ENCODE results near the gene SMC6. TPM values are rescaled to one million over a fixed set of nuclear protein-coding genes. Genes with fewer than 3 reads are reported as not detected.

The SMC6 gene
- total RNA-seq, 1 experiment from 2014 or later = 40.3 TPM

DNA sequence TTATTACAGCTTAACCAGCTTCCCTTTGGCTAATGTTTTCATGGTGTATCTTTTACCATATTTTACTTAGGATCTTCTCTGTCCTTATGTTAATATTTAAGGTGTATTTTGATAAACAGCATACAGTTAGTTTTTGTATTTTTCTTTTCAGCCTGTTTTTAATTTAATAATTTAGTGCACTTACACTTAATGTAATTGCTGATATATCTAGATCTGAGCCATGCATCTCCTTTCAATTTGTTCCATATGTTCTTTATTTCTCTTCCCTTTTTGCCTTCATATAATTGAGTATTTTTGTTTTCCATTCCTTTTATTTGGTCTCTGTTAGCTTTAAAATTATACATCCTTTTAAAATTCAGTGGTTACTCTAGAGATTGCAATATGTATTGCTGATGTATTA is 78.8 kb downstream of the SMC6 start:
- Histone ChIP-seq H3K4me2 (ENCODE audit: insufficient read depth, insufficient read length, low read length) (no peak overlapping the region), H4K5ac (ENCODE audit: insufficient read length, low read depth, low read length) (no peak overlapping the region), H4K8ac (replicated peaks; ENCODE audit: insufficient read length, low read depth, low read length) (no peak overlapping the region), H3K23ac (ENCODE audit: insufficient read length, low read depth, low read length) (no peak overlapping the region), H3K9ac (ENCODE audit: extremely low read depth, insufficient read length, low read length) (no peak overlapping the region), H3T11ph (ENCODE audit: low read length) (no peak overlapping the region), H2BK15ac (ENCODE audit: low read depth, low read length) (no peak overlapping the region), H3K27ac (ENCODE audit: insufficient read length, low read depth, low read length) (no peak overlapping the region), H2AFZ (ENCODE audit: low read length) (no peak overlapping the region), H4K91ac (ENCODE audit: insufficient read length, low read depth, low read length) (no peak overlapping the region), H3K18ac (ENCODE audit: insufficient read length, low read depth, low read length) (no peak overlapping the region), H2BK20ac (ENCODE audit: low read depth, low read length, poor library complexity, severe bottlenecking) (no peak overlapping the region), H3K23me2 (ENCODE audit: insufficient read length, low read depth, low read length, poor library complexity, severe bottlenecking) (no peaks in the 10 kb centered on the region), H3K4ac (ENCODE audit: low read depth, low read length) (no peak overlapping the region), H3K79me1 (ENCODE audit: insufficient read depth, low read depth, low read length, poor library complexity, severe bottlenecking) (no peaks in the 10 kb centered on the region), H2BK5ac (ENCODE audit: insufficient read length, low read length) (no peak overlapping the region), H3K9me3 (ENCODE audit: control insufficient read depth, low read depth, low read length) (no peaks in the 10 kb centered on the region), H3K79me2 (ENCODE audit: insufficient read depth, low read length) (no peaks in the 10 kb centered on the region), H3K27me3 (ENCODE audit: insufficient read depth, low read length) (no peaks in the 10 kb centered on the region), H2AK5ac (ENCODE audit: insufficient read length, low read length) (no peak overlapping the region), H3K14ac (ENCODE audit: insufficient read depth, low read length) (no peak overlapping the region), H2BK12ac (ENCODE audit: insufficient read length, low read depth, low read length) (no peak overlapping the region), H2BK120ac (ENCODE audit: low read depth, low read length, poor library complexity, severe bottlenecking) (no peak overlapping the region), H4K20me1 (ENCODE audit: control insufficient read depth, insufficient read depth, insufficient read length) (no peaks in the 10 kb centered on the region), H3K4me1 (ENCODE audit: insufficient read depth, low read length) (no peaks in the 10 kb centered on the region), H3K56ac (ENCODE audit: insufficient read length, low read depth, low read length) (no peak overlapping the region)
- Mint-ChIP-seq H3K27ac (no peak overlapping the region), H3K36me3 (ENCODE audit: insufficient read depth in 1 of 3, low read depth in 3 of 3) (peaks cover 5 to 48% (median 42%) of the 10 kb centered on the region in 3 experiments), H3K9me3 (no peaks in the 10 kb centered on the region), H3K4me1 (no peaks in the 10 kb centered on the region), H3K27me3 (ENCODE audit: low read depth) (no peaks in the 10 kb centered on the region), H3K4me3 (no peak overlapping the region)
- TF ChIP-seq CTCF (conservative IDR thresholded peaks at IDR 0.05) = no peak
- no peak for DNase-seq
